A673 (cell line): ENCODE results near the gene ELP5. TPM values are rescaled to one million over a fixed set of nuclear protein-coding genes. Genes with fewer than 3 reads are reported as not detected.

Experiments used
- BruUV-seq: library from RNA; stranded (reverse); fragments of 400-500 nt; replicated peaks from 2 replicates; lab custom pipeline; 2021; lab: Mats Ljungman, UMichigan
- CTCF ChIA-PET: fragments of 300-600 bp; sonication (Branson Sonifier 250); formaldehyde crosslinking; loops from one replicate; lab custom pipeline; 2022; ENCODE audit warnings: antibody characterized with exemption; lab: Charles Lee
- POLR2A ChIA-PET: fragments of 300-600 bp; sonication (Branson Sonifier 250); formaldehyde crosslinking; loops from one replicate; lab custom pipeline; 2022; ENCODE audit warnings: antibody characterized with exemption; ENCODE audit not compliant: low non-redundant PET; lab: Charles Lee
- DNase-seq: peaks from one replicate; pipeline ENCODE4 v3.0.0-alpha.2; 2015; ENCODE audit warnings: low spot score
- H3K27ac ChIP-seq: fragments of 200-600 bp; sonication (generic); 2 replicates; pipeline ENCODE4 v1.5.1; 2016; ENCODE audit warnings: mixed run types, low read depth, mild to moderate bottlenecking, mixed read lengths, antibody characterized with exemption, low read length; ENCODE audit not compliant: poor library complexity, severe bottlenecking
- H3K27me3 ChIP-seq: fragments of 200-600 bp; sonication (generic); replicated peaks from 2 replicates; pipeline ENCODE4 v1.6.1; 2017; ENCODE audit warnings: mixed run types, low read depth, mild to moderate bottlenecking, mixed read lengths, antibody characterized with exemption, low read length; ENCODE audit not compliant: insufficient read depth, poor library complexity
- H3K36me3 ChIP-seq: fragments of 200-600 bp; sonication (generic); 2 replicates; pipeline ENCODE4 v1.6.1; 2016; ENCODE audit warnings: mixed run types, mild to moderate bottlenecking, mixed read lengths, antibody characterized with exemption, low read length; ENCODE audit not compliant: insufficient read depth, poor library complexity, severe bottlenecking
- H3K4me1 ChIP-seq: fragments of 200-600 bp; sonication (generic); 2 replicates; pipeline ENCODE4 v1.6.1; 2017; ENCODE audit warnings: mixed run types, mild to moderate bottlenecking, mixed read lengths, antibody characterized with exemption, low read length; ENCODE audit not compliant: insufficient read depth, poor library complexity, severe bottlenecking
- H3K4me3 ChIP-seq: fragments of 200-600 bp; sonication (generic); 2 replicates; pipeline ENCODE4 v1.5.1; 2016; ENCODE audit warnings: low read depth, mixed run types, mild to moderate bottlenecking, mixed read lengths, low read length; ENCODE audit not compliant: poor library complexity, severe bottlenecking
- H3K9me3 ChIP-seq: fragments of 200-600 bp; sonication (generic); 2 replicates; pipeline ENCODE4 v1.6.1; 2016; ENCODE audit warnings: mixed run types, low read depth, mild to moderate bottlenecking, mixed read lengths, antibody characterized with exemption, low read length; ENCODE audit not compliant: poor library complexity, severe bottlenecking
- EZH2 ChIP-seq: fragments of 200-600 bp; sonication (generic); IDR thresholded peaks from 2 replicates; pipeline ENCODE4 v1.6.1; 2017; ENCODE audit warnings: borderline replicate concordance, low read depth, mild to moderate bottlenecking, mixed read lengths, antibody characterized with exemption, low read length; ENCODE audit not compliant: poor library complexity, severe bottlenecking
- intact Hi-C: fragments of 100-400 bp; cut with micrococcal nuclease; formaldehyde crosslinking; loops from one replicate; pipeline ENCODE4 v1.10.0; 2022; ENCODE audit not compliant: unreplicated experiment
- total RNA-seq: library from RNA; stranded (reverse); gene quantifications from 2 replicates; pipeline ENCODE4 v1.2.3, GENCODE V29; 2021
- TF ChIP-seq, protein P1 (sequence below): fragments of 300-800, 200-600 bp; sonication (generic); conservative IDR thresholded peaks from 2 replicates; pipeline ENCODE4 v1.5.1; 2017; ENCODE audit warnings: low read depth, mild to moderate bottlenecking, antibody characterized with exemption, low read length, moderate library complexity, mixed read lengths

The ELP5 gene
- total RNA-seq, 1 experiment from 2014 or later = 128 TPM

- ChIA-PET CTCF (no interaction called here), POLR2A (no interaction called here)
- no TSS peak for BruUV-seq
- intact Hi-C loops = no loop called here
- Histone ChIP-seq H3K9me3 (no peaks in the 10 kb centered on the region), H3K4me3 (no peak overlapping the region), H3K4me1 (peaks cover 51% of the 10 kb centered on the region), H3K36me3 (peaks cover 10% of the 10 kb centered on the region), H3K27ac (peak overlapping the region; percentile 37), H3K27me3 (no peaks in the 10 kb centered on the region)
- no peak for TF ChIP-seq EZH2
- TF ChIP-seq, protein P1, sequence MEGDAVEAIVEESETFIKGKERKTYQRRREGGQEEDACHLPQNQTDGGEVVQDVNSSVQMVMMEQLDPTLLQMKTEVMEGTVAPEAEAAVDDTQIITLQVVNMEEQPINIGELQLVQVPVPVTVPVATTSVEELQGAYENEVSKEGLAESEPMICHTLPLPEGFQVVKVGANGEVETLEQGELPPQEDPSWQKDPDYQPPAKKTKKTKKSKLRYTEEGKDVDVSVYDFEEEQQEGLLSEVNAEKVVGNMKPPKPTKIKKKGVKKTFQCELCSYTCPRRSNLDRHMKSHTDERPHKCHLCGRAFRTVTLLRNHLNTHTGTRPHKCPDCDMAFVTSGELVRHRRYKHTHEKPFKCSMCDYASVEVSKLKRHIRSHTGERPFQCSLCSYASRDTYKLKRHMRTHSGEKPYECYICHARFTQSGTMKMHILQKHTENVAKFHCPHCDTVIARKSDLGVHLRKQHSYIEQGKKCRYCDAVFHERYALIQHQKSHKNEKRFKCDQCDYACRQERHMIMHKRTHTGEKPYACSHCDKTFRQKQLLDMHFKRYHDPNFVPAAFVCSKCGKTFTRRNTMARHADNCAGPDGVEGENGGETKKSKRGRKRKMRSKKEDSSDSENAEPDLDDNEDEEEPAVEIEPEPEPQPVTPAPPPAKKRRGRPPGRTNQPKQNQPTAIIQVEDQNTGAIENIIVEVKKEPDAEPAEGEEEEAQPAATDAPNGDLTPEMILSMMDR = no peak
- no peak for DNase-seq
These were observed 43.9 kb upstream of the ELP5 start for GRCh38 chr17:7208027-7208571.

DNA sequence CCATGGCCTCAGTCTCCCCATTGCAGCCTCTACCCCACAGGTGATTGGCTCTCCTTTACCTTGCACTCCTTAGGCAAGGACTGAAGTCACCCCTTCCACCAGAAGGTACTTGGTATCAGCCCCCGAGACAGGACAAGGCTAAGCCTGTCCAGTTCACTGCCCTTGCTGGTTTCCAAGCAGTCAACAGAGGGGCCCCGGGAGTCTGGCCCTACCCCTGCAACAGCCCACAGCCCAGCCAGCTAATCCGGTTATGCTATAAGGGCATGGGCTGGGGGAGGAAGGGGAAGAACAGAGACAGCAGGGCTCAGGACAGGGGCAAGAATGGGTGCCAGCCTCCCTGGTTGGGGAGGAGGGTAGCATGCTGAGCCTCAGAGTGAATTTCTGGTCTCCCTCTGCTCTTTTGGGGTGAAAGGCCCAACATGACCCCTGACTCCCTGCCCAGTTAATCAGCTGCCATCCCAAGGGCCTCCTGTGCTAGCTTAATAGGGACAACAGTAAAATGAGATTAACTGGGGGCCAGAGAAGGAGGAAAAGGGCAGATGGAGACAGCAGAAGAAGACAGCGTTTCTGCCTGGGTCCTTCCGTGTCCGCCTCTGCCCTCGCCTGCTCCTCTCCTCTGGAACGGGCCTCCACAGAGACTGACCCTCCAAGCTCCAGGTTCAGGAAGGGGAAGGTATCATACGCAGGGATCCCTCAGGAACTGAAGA lies 43.1 kb upstream of the ELP5 start:
- Histone ChIP-seq H3K27ac (peak overlapping the region; percentile 57), H3K9me3 (no peaks in the 10 kb centered on the region), H3K4me1 (peaks cover 58% of the 10 kb centered on the region), H3K36me3 (peaks cover 2% of the 10 kb centered on the region), H3K27me3 (no peaks in the 10 kb centered on the region), H3K4me3 (no peak overlapping the region)
- intact Hi-C loops = no loop called here
- no peak for TF ChIP-seq EZH2
- TF ChIP-seq, protein P1 = no peak
- no TSS peak for BruUV-seq
- POLR2A ChIA-PET = no interaction called here
- no peak for DNase-seq
- CTCF ChIA-PET = no interaction called here

DNA sequence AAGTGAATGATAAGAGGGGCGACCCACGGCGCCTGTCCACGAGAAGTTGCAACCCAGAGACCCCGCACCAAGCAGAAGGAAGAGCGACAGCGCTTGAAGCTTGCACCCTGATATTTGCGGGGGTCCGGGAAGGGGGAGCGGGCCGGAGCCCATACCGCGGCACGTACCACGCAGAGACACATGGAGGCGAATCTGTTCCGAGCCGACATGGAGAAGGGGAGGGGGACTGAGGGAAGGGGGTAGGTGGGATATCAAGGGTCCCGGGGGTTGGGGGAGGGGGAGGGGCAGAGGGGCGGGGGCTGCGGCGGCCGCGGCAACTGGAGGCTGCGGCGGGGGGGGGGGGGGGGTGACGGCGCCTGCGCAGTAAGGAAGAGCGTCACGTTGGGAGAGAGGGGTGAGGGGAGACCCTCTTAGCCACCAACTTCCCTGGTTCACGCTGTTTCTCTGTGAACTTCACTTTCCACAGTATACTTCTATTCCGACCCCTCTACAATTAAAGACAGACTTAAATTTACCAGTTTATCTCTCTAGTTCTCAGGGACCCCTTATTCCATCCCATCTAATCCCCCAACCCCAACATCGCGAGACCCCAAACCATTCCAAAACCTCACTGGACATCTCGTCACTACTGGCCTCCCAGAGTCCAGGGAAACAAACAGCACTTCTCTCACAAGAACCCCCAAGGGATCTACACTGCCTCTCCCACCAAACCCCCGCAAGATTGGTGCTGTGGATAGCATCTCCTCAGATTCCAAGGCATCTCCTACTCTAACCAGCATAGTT lies 40.3 kb upstream of the ELP5 start:
- Histone ChIP-seq H3K27me3 (no peaks in the 10 kb centered on the region), H3K4me1 (peaks cover 51% of the 10 kb centered on the region), H3K9me3 (no peaks in the 10 kb centered on the region), H3K27ac (peak overlapping the region; percentile 48), H3K4me3 (peak overlapping the region; percentile 37), H3K36me3 (no peaks in the 10 kb centered on the region)
- TF ChIP-seq EZH2 = no peak
- TF ChIP-seq, protein P1 = no peak
- POLR2A ChIA-PET = no interaction called here
- peak; percentile 21 for DNase-seq
- CTCF ChIA-PET = no interaction called here
- BruUV-seq = no TSS peak
- intact Hi-C loops = no loop called here
